MM.1S (cell line): ENCODE measurements around the gene SGCD.

Experiments
- CTCF ChIP-seq: fragments of 300-600 bp; sonication (generic); IDR thresholded peaks from 2 replicates; pipeline ENCODE4 v1.5.1; 2016; ENCODE audit warnings: antibody characterized with exemption, low read length, mixed read lengths
- EZH2 ChIP-seq: fragments of 300-600 bp; sonication (generic); optimal IDR thresholded peaks from 2 replicates; pipeline ENCODE3; 2017; ENCODE audit warnings: low read depth, mild to moderate bottlenecking, antibody characterized with exemption, low read length, mixed read lengths
- EZH2phosphoT487 ChIP-seq: fragments of 300-600 bp; sonication (generic); IDR thresholded peaks from 2 replicates; pipeline ENCODE4 v1.6.1; 2018; ENCODE audit warnings: antibody characterized with exemption, low read length

GRCh38 chr5:156755421-156756087, 428.6 kb downstream of the SGCD start:
- TF ChIP-seq CTCF: no peak
- no peak for TF ChIP-seq EZH2
- no peak for TF ChIP-seq EZH2phosphoT487
